B cell (primary cell): ENCODE measurements around the gene CLIP1. TPM values are rescaled to one million over a fixed set of nuclear protein-coding genes. Genes with fewer than 3 reads are reported as not detected.

ENCODE experiments used
- ATAC-seq: fragments of 200-7000 bp; cut with Tn5 transposase; one replicate; pipeline ENCODE4 v1.10.0; 2021; ENCODE audit warnings: low read depth, mild to moderate bottlenecking, moderate number of reproducible peaks, moderate library complexity
- CTCF ChIA-PET: fragments of 350-600 bp; sonication (Branson Sonifier 250); formaldehyde crosslinking; loops from one replicate; lab custom pipeline; 2021; ENCODE audit warnings: antibody characterized with exemption, inconsistent platforms; lab: Charles Lee
- POLR2A ChIA-PET: fragments of 350-600 bp; sonication (Branson Sonifier 250); formaldehyde crosslinking; loops from one replicate; lab custom pipeline; 2021; ENCODE audit warnings: antibody characterized with exemption; lab: Charles Lee
- DNase-seq: peaks from one replicate; pipeline ENCODE4 v3.0.0; 2013
- H2AFZ ChIP-seq: 2 replicates; pipeline ENCODE4 v1.6.1; 2012; ENCODE audit warnings: mild to moderate bottlenecking, low read depth, low read length; ENCODE audit not compliant: insufficient read depth, poor library complexity, severe bottlenecking
- H3K27ac ChIP-seq, 2 donors: 1 replicate in 1 of 2; 2 replicates in 1 of 2; pipeline ENCODE4 v1.5.1; 2012 to 2013; ENCODE audit warnings: low read length in 2 of 2, mild to moderate bottlenecking in 2 of 2, moderate library complexity in 1 of 2
- H3K27me3 ChIP-seq, 4 experiments: fragments of 200-600 bp in 1 of 4; sonication (generic) in 1 of 4; replicated peaks in 1 of 4; 1 replicate in 2 of 4; 2 replicates in 2 of 4; pipeline versions ENCODE4 v1.6.1 to v1.7.0; 2013 to 2016; ENCODE audit warnings: low read length in 3 of 4, mild to moderate bottlenecking in 2 of 4, mixed read lengths in 1 of 4, moderate library complexity in 1 of 4; ENCODE audit not compliant: insufficient read depth in 4 of 4, control insufficient read depth in 3 of 4; ENCODE audit errors: control extremely low read depth in 1 of 4
- H3K36me3 ChIP-seq, 2 experiments: replicated peaks in 1 of 2; 1 replicate in 1 of 2; 2 replicates in 1 of 2; pipeline versions ENCODE4 v1.6.1 to v1.7.1; 2013; ENCODE audit warnings: low read length in 1 of 2; ENCODE audit not compliant: insufficient read depth in 2 of 2, control insufficient read depth in 1 of 2; ENCODE audit errors: control extremely low read depth in 1 of 2, extremely low read depth in 1 of 2
- H3K4me1 ChIP-seq, 2 donors: fragments of 200-600 bp in 1 of 2; sonication (generic) in 1 of 2; 1 replicate in 1 of 2; 2 replicates in 1 of 2; pipeline versions ENCODE4 v1.5.1 to v1.6.1; 2013 to 2017; ENCODE audit warnings: low read length in 2 of 2; ENCODE audit not compliant: control insufficient read depth in 2 of 2, insufficient read depth in 2 of 2
- H3K4me2 ChIP-seq: replicated peaks from 2 replicates; pipeline ENCODE3; 2012; ENCODE audit warnings: mild to moderate bottlenecking, low read depth, low read length; ENCODE audit not compliant: poor library complexity, severe bottlenecking
- H3K4me3 ChIP-seq, 5 experiments: fragments of 200-600 bp in 1 of 5; sonication (generic) in 1 of 5; 1 replicate in 3 of 5; 2 replicates in 2 of 5; pipeline versions ENCODE4 v1.5.1 to v1.7.0; 2011 to 2016; ENCODE audit warnings: low read length in 4 of 5, mild to moderate bottlenecking in 4 of 5, low read depth in 2 of 5, control low read depth in 1 of 5, moderate library complexity in 1 of 5; ENCODE audit not compliant: insufficient read depth in 1 of 5; ENCODE audit errors: control extremely low read depth in 1 of 5, extremely low read depth in 1 of 5
- H3K79me2 ChIP-seq: fragments of 200-600 bp; sonication (generic); one replicate; pipeline ENCODE4 v1.6.0; 2016; ENCODE audit warnings: low read length; ENCODE audit not compliant: control insufficient read depth, insufficient read depth
- H3K9ac ChIP-seq: fragments of 200-600 bp; sonication (generic); 2 replicates; pipeline ENCODE4 v1.6.1; 2017; ENCODE audit warnings: mild to moderate bottlenecking, low read length, moderate library complexity
- H3K9me3 ChIP-seq, 3 donors: one replicate each; pipeline versions ENCODE4 v1.6.1 to v1.7.1; 2013; ENCODE audit warnings: low read length in 2 of 3; ENCODE audit not compliant: control insufficient read depth in 2 of 3, insufficient read depth in 1 of 3; ENCODE audit errors: control extremely low read depth in 1 of 3
- H4K20me1 ChIP-seq: 2 replicates; pipeline ENCODE4 v1.6.0; 2012; ENCODE audit warnings: mild to moderate bottlenecking, low read length; ENCODE audit not compliant: insufficient read depth, control insufficient read depth, poor library complexity, severe bottlenecking
- H3K27ac Mint-ChIP-seq: one replicate; pipeline ENCODE4 v1.8.0; 2021; ENCODE audit warnings: mixed read lengths
- H3K27me3 Mint-ChIP-seq: one replicate; pipeline ENCODE4 v1.8.0; 2021; ENCODE audit warnings: mixed read lengths
- H3K4me1 Mint-ChIP-seq: one replicate; pipeline ENCODE4 v1.8.0; 2021; ENCODE audit warnings: mixed read lengths
- H3K4me3 Mint-ChIP-seq: one replicate; pipeline ENCODE4 v1.8.0; 2021; ENCODE audit warnings: mixed read lengths
- H3K9me3 Mint-ChIP-seq: one replicate; pipeline ENCODE4 v1.8.0; 2022; ENCODE audit warnings: mixed read lengths; ENCODE audit not compliant: insufficient read depth
- EZH2 ChIP-seq: IDR thresholded peaks from 2 replicates; pipeline ENCODE4 v1.6.1; 2012; ENCODE audit warnings: borderline replicate concordance, low read depth, mild to moderate bottlenecking, moderate library complexity, low read length; ENCODE audit not compliant: insufficient read depth, poor library complexity, severe bottlenecking
- WGBS: methylation state at CpG from one replicate; pipeline ENCODE4 v1.1.5; 2013; ENCODE audit warnings: missing lambda C conversion rate; ENCODE audit not compliant: insufficient coverage; 5-methylcytosine and 5-hydroxymethylcytosine counted together
- intact Hi-C: fragments of 100-400 bp; cut with micrococcal nuclease; formaldehyde crosslinking; loops from one replicate; pipeline ENCODE4 v1.10.0; 2022
- polyA plus RNA-seq: library from polyadenylated mRNA; depleted of rRNA; stranded (reverse); fragments of >200 nt; gene quantifications from 2 replicates; pipeline ENCODE4 v1.2.3, GENCODE V29; 2012
- total RNA-seq, 2 donors: library from RNA; stranded (reverse); fragments of 120-200 nt in 1 of 2; gene quantifications; 1 replicate in 1 of 2; 2 replicates in 1 of 2; pipeline versions ENCODE4 v1.2.3 to v1.2.4, GENCODE V29; 2013 to 2022
- TF ChIP-seq, protein P1 (sequence below): fragments of 200-600 bp; IDR thresholded peaks from one replicate; pipeline ENCODE4 v1.8.0; 2022; ENCODE audit warnings: antibody characterized with exemption, mild to moderate bottlenecking

The CLIP1 gene
- total and polyA plus RNA-seq, 2 donors (not counting 1 experiment from before 2014, with no cell fraction given) = 17.0 to 64.9 TPM

DNA sequence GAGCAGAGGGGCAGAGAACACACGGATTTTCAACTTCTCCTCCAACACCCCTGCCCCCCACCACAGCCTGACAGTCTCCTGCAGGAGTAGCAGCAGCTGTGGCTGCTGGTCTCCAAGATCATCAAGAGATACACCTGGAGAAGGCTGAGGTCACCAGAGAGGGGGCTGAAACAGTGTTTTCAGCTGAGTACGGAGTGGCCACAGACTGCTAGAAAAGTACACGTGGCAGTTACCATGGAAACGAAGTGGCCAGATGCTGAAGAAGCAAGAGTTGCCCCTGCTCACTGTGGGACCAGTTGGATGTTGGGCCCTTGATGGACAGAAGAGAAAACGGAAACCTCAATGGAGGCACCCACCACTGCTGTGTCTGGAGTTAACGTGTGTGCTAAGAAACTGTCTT is 191.7 kb downstream of the CLIP1 start:
- H2AFZ ChIP-seq = no peak overlapping the region
- intact Hi-C loops = no loop called here
- H3K27me3 Mint-ChIP-seq = no peaks in the 10 kb centered on the region
- H3K27me3 ChIP-seq = no peaks in the 10 kb centered on the region
- H3K4me1 ChIP-seq = peaks cover 6 to 8% of the 10 kb centered on the region in 2 donors
- peaks cover 8% of the 10 kb centered on the region for H4K20me1 ChIP-seq
- ATAC-seq (no peak), DNase-seq (no peak)
- TF ChIP-seq EZH2 = no peak
- TF ChIP-seq, protein P1, sequence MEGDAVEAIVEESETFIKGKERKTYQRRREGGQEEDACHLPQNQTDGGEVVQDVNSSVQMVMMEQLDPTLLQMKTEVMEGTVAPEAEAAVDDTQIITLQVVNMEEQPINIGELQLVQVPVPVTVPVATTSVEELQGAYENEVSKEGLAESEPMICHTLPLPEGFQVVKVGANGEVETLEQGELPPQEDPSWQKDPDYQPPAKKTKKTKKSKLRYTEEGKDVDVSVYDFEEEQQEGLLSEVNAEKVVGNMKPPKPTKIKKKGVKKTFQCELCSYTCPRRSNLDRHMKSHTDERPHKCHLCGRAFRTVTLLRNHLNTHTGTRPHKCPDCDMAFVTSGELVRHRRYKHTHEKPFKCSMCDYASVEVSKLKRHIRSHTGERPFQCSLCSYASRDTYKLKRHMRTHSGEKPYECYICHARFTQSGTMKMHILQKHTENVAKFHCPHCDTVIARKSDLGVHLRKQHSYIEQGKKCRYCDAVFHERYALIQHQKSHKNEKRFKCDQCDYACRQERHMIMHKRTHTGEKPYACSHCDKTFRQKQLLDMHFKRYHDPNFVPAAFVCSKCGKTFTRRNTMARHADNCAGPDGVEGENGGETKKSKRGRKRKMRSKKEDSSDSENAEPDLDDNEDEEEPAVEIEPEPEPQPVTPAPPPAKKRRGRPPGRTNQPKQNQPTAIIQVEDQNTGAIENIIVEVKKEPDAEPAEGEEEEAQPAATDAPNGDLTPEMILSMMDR = no peak
- POLR2A ChIA-PET = interaction anchor here (0.5 to 0.6 kb wide), 2 partner anchors 829 to 1967 kb away, joined by 4 to 8 read pairs; no protein-coding TSS in a partner anchor
- H3K79me2 ChIP-seq = no peaks in the 10 kb centered on the region
- WGBS = 67% methylated on average over 5 of the region's 6 CpGs
- no peaks in the 10 kb centered on the region for H3K9me3 Mint-ChIP-seq
- no peak overlapping the region for H3K4me2 ChIP-seq
- peaks cover 0 to 51% of the 10 kb centered on the region in 2 experiments for H3K36me3 ChIP-seq
- H3K27ac Mint-ChIP-seq = no peak overlapping the region
- no peaks in the 10 kb centered on the region for H3K9me3 ChIP-seq
- no peak overlapping the region for H3K9ac ChIP-seq
- no peak overlapping the region for H3K4me3 Mint-ChIP-seq
- no peak overlapping the region for H3K4me3 ChIP-seq
- CTCF ChIA-PET = no interaction called here
- H3K4me1 Mint-ChIP-seq = peaks cover 16% of the 10 kb centered on the region
- H3K27ac ChIP-seq = no peak overlapping the region

GRCh38 chr12:122228092-122228491 is 194.4 kb downstream of the CLIP1 start:
- no peaks in the 10 kb centered on the region for H3K27me3 Mint-ChIP-seq
- Histone ChIP-seq H3K27ac (no peak overlapping the region), H3K79me2 (peaks cover 23% of the 10 kb centered on the region), H2AFZ (no peak overlapping the region), H3K36me3 (peaks cover 0 to 41% of the 10 kb centered on the region in 2 experiments), H3K9ac (no peak overlapping the region), H3K4me3 (no peak overlapping the region), H3K27me3 (no peaks in the 10 kb centered on the region), H3K4me1 (peaks cover 19 to 21% of the 10 kb centered on the region in 2 donors), H3K4me2 (no peak overlapping the region), H3K9me3 (no peaks in the 10 kb centered on the region), H4K20me1 (peaks cover 14% of the 10 kb centered on the region)
- peak overlapping the region; percentile 10 for H3K4me3 Mint-ChIP-seq
- ATAC-seq = no peak
- no peaks in the 10 kb centered on the region for H3K9me3 Mint-ChIP-seq
- TF ChIP-seq, protein P1 = no peak
- no peak for TF ChIP-seq EZH2
- 100% methylated on average over 5 of the region's 5 CpGs for WGBS
- ChIA-PET CTCF (no interaction called here), POLR2A (no interaction called here)
- H3K4me1 Mint-ChIP-seq = peaks cover 30% of the 10 kb centered on the region
- intact Hi-C loops = no loop called here
- no peak overlapping the region for H3K27ac Mint-ChIP-seq
- DNase-seq = no peak
